ENCODE results near the gene CD4. TPM values are rescaled to one million over a fixed set of nuclear protein-coding genes. Genes with fewer than 3 reads are reported as not detected.

Gene CD4
- total RNA-seq, 1 experiment from 2014 or later: 0.42 TPM

GRCh38 chr12:6767353-6768319 lies 21.7 kb upstream of the CD4 start (continued):
- no peak for TF ChIP-seq CTCF (IDR thresholded peaks at IDR 0.05 in 2 of 3, conservative IDR thresholded peaks at IDR 0.05 in 1 of 3; ENCODE audit: borderline replicate concordance in 1 of 3, insufficient read depth in 1 of 3, low read depth in 2 of 3, low read length in 2 of 3)
- no peak for TF ChIP-seq ZNF274 (IDR thresholded peaks at IDR 0.05; ENCODE audit: low read depth, low read length)
- TF ChIP-seq EZH2 (IDR thresholded peaks at IDR 0.05): no peak
- TF ChIP-seq EGR1 (IDR thresholded peaks at IDR 0.05; ENCODE audit: low read depth): no peak
- TF ChIP-seq JUND (IDR thresholded peaks at IDR 0.05): no peak
- no peak for TF ChIP-seq ATF3 (IDR thresholded peaks at IDR 0.05)

- peaks cover 9 to 13% of the 10 kb centered on the region in 2 experiments; a peak in 3 of 4 replicates for H3K36me3 ChIP-seq (ENCODE audit: control insufficient read depth in 1 of 2, insufficient read depth in 2 of 2, low read length in 2 of 2)
- DNase-seq (ENCODE audit: low read depth, low spot score): no peak
- H2AFZ ChIP-seq (ENCODE audit: low read depth, low read length, poor library complexity, severe bottlenecking): no peak overlapping the region
- ATAC-seq: no peak
- H3K9me3 ChIP-seq (ENCODE audit: control insufficient read depth in 1 of 2, insufficient read depth in 1 of 2, low read depth in 1 of 2, low read length in 2 of 2): no peaks in the 10 kb centered on the region
- no peaks in the 10 kb centered on the region for H3K9me2 ChIP-seq (ENCODE audit: insufficient read depth)
- H3K4me1 ChIP-seq (ENCODE audit: control insufficient read depth in 1 of 2, insufficient read depth in 2 of 2, low read length in 2 of 2): peaks cover 37 to 66% of the 10 kb centered on the region in 2 experiments
- ChIA-PET CTCF (interaction anchor here (1.0 to 1.6 kb wide), 3 partner anchors 10 to 84 kb away, joined by 3 to 9 read pairs (median 4); partner anchors contain the start of gene MLF2), RAD21 (ENCODE audit: low non-redundant PET in 1 of 2, low total read pairs in 2 of 2, uncharacterized antibody in 2 of 2, unreplicated experiment in 2 of 2) (interaction anchor here in 1 of 2 experiments (0.8 kb wide), 1 partner anchor 15 kb away, joined by 4 read pairs; no protein-coding TSS in a partner anchor), POLR2A (no interaction called here)
- peak overlapping the region; percentile 84 for H3K9ac ChIP-seq (ENCODE audit: low read length)
- peaks cover 29% of the 10 kb centered on the region for H3K79me2 ChIP-seq (ENCODE audit: insufficient read depth, low read length)
- intact Hi-C loops (cut with micrococcal nuclease): no loop called here
- peak overlapping the region; percentile 95 for H3K4me2 ChIP-seq (ENCODE audit: low read length)
- BruUV-seq (replicated peaks): no TSS peak
- H3K27ac ChIP-seq (ENCODE audit: low read depth, low read length): peak overlapping the region; percentile 72
- H4K20me1 ChIP-seq (ENCODE audit: insufficient read depth): no peaks in the 10 kb centered on the region
- H3K4me3 ChIP-seq (replicated peaks in 1 of 2; ENCODE audit: low read depth in 1 of 2, low read length in 2 of 2): peak overlapping the region; percentile 85 to 90
- H3K27me3 ChIP-seq (ENCODE audit: insufficient read depth, low read length): no peaks in the 10 kb centered on the region
- TF ChIP-seq ZFX (IDR thresholded peaks at IDR 0.05) (no peak), EZH2phosphoT487 (IDR thresholded peaks at IDR 0.05; ENCODE audit: borderline replicate concordance) (no peak), TCF7L2 (IDR thresholded peaks at IDR 0.05; ENCODE audit: borderline replicate concordance, extremely low read depth, insufficient read depth, insufficient read length) (no peak), SIN3A (IDR thresholded peaks at IDR 0.05; ENCODE audit: low read depth) (no peak), JUND (IDR thresholded peaks at IDR 0.05) (no peak), ZNF274 (IDR thresholded peaks at IDR 0.05; ENCODE audit: low read depth, low read length) (no peak), POLR2AphosphoS5 (IDR thresholded peaks at IDR 0.05; ENCODE audit: low read depth, low read length) (no peak), ATF3 (IDR thresholded peaks at IDR 0.05) (no peak), RAD21 (IDR thresholded peaks at IDR 0.05; ENCODE audit: low read depth) (no peak), CTCF (IDR thresholded peaks at IDR 0.05 in 2 of 3, conservative IDR thresholded peaks at IDR 0.05 in 1 of 3; ENCODE audit: borderline replicate concordance in 1 of 3, insufficient read depth in 1 of 3, low read depth in 2 of 3, low read length in 2 of 3) (no peak), SP1 (IDR thresholded peaks at IDR 0.05; ENCODE audit: low read depth) (no peak), MAX (IDR thresholded peaks at IDR 0.05) (no peak), ELF1 (IDR thresholded peaks at IDR 0.05; ENCODE audit: borderline replicate concordance, low read depth) (no peak)
Measured at GRCh38 chr12:6768437-6768914, 20.9 kb upstream of the CD4 start.
